A673 (cell line): Measurements from ENCODE around the gene NSUN2.

Source experiments
- CTCF ChIP-seq: fragments of 300-800, 200-600 bp; sonication (generic); conservative IDR thresholded peaks from 2 replicates; pipeline ENCODE4 v1.5.1; 2017; ENCODE audit warnings: low read depth, mild to moderate bottlenecking, antibody characterized with exemption, low read length, moderate library complexity, mixed read lengths
- EZH2 ChIP-seq: fragments of 200-600 bp; sonication (generic); IDR thresholded peaks from 2 replicates; pipeline ENCODE4 v1.6.1; 2017; ENCODE audit warnings: borderline replicate concordance, low read depth, mild to moderate bottlenecking, mixed read lengths, antibody characterized with exemption, low read length; ENCODE audit not compliant: poor library complexity, severe bottlenecking

- no peak for TF ChIP-seq CTCF
- TF ChIP-seq EZH2 = no peak
Measured at GRCh38 chr5:6570530-6570929, 62.3 kb downstream of the NSUN2 start.
